ENCODE results near the gene TWF2. TPM values are rescaled to one million over a fixed set of nuclear protein-coding genes. Genes with fewer than 3 reads are reported as not detected.

Gene TWF2
- total RNA-seq, 1 donor from 2014 or later = 154 TPM

GRCh38 chr3:52204337-52205073 is 34.5 kb downstream of the TWF2 start:
- DNase-seq (ENCODE audit: low read depth, low spot score) = no peak

- no peak for DNase-seq (ENCODE audit: low read depth, low spot score)
Observed at GRCh38 chr3:52203701-52204100, 35.3 kb downstream of the TWF2 start.

- DNase-seq (ENCODE audit: low read depth, low spot score) = no peak
Observed at GRCh38 chr3:52202384-52203077, 36.4 kb downstream of the TWF2 start.

GRCh38 chr3:52200981-52201679 is 37.8 kb downstream of the TWF2 start:
- DNase-seq (ENCODE audit: low read depth, low spot score) = no peak

GRCh38 chr3:52198643-52199608 is 40.0 kb downstream of the TWF2 start:
- no peak for DNase-seq (ENCODE audit: low read depth, low spot score)

DNA sequence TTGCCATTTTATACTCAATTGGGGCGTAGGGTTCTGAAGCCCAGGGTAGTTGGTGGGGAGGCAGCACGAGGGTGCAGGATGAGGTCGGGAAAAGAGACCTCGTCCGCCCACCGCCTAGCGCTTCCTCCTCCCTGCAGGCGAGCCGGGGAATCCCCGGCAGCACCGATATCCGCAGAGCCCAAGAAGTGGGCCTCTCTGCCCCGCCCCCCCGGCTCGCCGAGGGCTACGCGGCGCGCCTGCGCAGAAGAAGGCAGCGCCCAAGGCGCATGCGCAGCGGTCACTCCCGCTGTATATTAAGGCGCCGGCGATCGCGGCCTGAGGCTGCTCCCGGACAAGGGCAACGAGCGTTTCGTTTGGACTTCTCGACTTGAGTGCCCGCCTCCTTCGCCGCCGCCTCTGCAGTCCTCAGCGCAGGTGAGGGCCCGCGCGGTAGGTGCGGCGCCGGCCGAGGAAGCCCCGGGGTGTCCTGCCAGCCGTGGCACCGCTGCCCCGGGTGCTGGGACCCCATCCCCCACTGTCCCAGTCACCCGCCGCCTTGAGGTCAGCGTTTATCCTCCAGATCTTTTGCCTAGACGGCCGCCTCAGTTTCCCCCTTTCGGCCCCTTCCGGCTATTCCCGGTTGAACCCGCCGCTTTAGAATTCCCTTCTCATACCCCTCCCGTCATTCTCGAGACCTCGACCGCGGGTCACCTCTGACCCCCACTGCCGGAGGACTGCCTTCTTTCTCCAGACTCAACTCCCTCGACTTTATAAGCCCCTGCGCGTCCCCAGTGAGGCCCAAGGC is 40.9 kb downstream of the TWF2 start, which contains the start of gene ALAS1:
Gene ALAS1 (plus strand): TSS at position 319 of the 784 bp plus-strand sequence. CDS start 1,082 bp downstream, outside the sequence.
- DNase-seq (ENCODE audit: low read depth, low spot score) = no peak

DNA sequence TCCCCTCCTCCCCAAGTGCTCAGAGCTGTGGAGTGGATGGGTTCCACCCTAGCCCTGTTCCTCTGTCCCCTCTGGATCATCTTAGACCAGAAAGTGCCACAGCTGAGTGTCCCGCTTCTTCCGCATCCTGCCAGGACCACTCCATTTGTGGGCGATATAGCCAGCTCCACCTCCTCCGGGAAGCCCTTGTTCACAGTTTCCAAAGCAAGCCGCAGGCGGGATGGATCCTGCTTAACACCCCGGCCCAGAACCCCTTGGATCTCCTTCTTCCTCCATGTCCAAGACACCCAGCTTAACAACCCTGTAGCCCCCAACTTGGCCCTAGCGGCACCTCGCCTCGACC is 41.5 kb downstream of the TWF2 start:
- no peak for DNase-seq (ENCODE audit: low read depth, low spot score)

- no peak for DNase-seq (ENCODE audit: low read depth, low spot score)
Observed at GRCh38 chr3:52196977-52197376, 42.0 kb downstream of the TWF2 start.

GRCh38 chr3:52195823-52196331 is 43.1 kb downstream of the TWF2 start:
- DNase-seq (ENCODE audit: low read depth, low spot score) = no peak

GRCh38 chr3:52195291-52195597 is 43.7 kb downstream of the TWF2 start:
- no peak for DNase-seq (ENCODE audit: low read depth, low spot score)

GRCh38 chr3:52194485-52195290 is 44.3 kb downstream of the TWF2 start:
- no peak for DNase-seq (ENCODE audit: low read depth, low spot score)

GRCh38 chr3:52193065-52193464 is 45.9 kb downstream of the TWF2 start:
- no peak for DNase-seq (ENCODE audit: low read depth, low spot score)

DNA sequence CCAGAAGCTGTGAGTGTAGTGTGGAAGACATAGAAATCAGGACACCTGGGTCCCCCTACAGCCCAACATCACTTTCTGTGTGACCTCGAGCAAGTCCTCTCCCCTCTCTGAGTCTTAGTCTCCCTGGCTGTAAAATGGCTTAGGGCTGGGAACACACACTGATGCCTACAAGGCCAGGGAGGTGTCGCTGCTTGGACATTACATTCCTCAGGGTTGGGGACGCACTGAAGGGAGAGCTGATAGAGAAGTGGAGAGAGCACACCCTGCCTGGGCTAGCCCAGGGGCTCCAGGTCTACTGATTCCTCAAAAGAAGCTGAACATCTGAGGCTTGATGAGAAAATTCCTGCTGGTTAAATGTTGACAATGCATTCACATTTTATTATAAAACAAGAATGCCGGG is 47.3 kb downstream of the TWF2 start:
- DNase-seq (ENCODE audit: low read depth, low spot score) = no peak

- DNase-seq (ENCODE audit: low read depth, low spot score) = no peak
Observed at GRCh38 chr3:52190294-52191074, 48.5 kb downstream of the TWF2 start.

DNA sequence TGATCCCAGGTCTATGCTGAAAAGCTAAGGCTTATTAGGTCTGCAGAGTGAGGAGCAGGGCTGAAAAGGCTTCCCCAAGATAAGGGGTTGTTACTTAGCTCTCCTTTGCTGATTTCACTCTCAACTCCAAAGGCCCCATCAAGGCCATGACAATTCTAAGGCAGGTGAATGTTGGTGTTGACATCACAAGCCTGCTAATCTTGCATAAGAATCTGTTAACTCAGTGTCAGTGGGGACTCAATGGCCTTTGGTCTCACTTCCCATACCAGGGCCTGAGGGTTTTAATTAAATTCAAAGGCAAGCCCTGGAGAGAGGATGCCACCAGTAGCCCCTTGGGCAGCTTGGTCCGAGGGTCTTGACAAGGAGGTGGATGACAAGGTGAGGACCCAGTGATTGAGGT is 50.4 kb downstream of the TWF2 start:
- no peak for DNase-seq (ENCODE audit: low read depth, low spot score)

GRCh38 chr3:52186729-52187128 is 52.2 kb downstream of the TWF2 start:
- no peak for DNase-seq (ENCODE audit: low read depth, low spot score)

- DNase-seq (ENCODE audit: low read depth, low spot score) = no peak
Observed at GRCh38 chr3:52185837-52186236, 53.1 kb downstream of the TWF2 start.

GRCh38 chr3:52185311-52185710 is 53.6 kb downstream of the TWF2 start:
- no peak for DNase-seq (ENCODE audit: low read depth, low spot score)

GRCh38 chr3:52184690-52185089 is 54.3 kb downstream of the TWF2 start:
- DNase-seq (ENCODE audit: low read depth, low spot score) = no peak
